ENCODE measurements around the gene RREB1.

Gene RREB1, protein sequence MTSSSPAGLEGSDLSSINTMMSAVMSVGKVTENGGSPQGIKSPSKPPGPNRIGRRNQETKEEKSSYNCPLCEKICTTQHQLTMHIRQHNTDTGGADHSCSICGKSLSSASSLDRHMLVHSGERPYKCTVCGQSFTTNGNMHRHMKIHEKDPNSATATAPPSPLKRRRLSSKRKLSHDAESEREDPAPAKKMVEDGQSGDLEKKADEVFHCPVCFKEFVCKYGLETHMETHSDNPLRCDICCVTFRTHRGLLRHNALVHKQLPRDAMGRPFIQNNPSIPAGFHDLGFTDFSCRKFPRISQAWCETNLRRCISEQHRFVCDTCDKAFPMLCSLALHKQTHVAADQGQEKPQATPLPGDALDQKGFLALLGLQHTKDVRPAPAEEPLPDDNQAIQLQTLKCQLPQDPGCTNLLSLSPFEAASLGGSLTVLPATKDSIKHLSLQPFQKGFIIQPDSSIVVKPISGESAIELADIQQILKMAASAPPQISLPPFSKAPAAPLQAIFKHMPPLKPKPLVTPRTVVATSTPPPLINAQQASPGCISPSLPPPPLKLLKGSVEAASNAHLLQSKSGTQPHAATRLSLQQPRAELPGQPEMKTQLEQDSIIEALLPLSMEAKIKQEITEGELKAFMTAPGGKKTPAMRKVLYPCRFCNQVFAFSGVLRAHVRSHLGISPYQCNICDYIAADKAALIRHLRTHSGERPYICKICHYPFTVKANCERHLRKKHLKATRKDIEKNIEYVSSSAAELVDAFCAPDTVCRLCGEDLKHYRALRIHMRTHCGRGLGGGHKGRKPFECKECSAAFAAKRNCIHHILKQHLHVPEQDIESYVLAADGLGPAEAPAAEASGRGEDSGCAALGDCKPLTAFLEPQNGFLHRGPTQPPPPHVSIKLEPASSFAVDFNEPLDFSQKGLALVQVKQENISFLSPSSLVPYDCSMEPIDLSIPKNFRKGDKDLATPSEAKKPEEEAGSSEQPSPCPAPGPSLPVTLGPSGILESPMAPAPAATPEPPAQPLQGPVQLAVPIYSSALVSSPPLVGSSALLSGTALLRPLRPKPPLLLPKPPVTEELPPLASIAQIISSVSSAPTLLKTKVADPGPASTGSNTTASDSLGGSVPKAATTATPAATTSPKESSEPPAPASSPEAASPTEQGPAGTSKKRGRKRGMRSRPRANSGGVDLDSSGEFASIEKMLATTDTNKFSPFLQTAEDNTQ (N-terminal part only)

DNA sequence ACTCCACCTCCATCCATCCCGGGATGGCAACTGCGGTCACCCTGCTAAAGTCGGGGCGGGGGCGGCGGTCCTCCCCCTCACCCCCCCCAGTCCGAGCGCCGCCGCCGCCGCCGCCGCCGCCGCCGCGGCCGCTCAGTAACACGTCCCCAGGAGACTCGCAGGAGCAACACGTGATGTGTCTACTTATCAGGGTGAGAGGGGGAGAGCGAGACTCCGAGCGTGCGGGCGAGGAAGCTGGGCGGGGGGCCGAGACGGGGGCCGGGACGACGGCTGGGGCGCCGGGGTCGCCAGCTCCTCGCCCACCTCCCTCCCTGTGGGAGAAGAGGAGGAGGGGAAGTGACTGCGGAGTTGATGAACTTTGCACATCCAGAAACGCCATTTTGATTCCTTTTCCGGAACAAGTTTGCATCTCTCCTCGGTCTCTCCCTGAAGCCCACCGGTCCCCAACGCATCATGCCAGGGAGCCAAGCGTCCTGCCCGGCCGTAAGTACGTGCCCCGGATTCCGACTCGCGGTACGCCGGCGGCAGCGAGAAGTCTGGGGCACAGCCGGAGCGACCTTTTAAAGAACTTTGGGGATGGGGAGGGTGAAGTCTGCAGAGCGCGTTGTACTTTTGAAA, at the start of gene RREB1:
TSS of gene RREB1 (plus strand) at position 384 of the 618 bp plus-strand sequence. CDS start 73,951 bp downstream, outside the sequence.
- peak; percentile 24 to 76 for DNase-seq

DNA sequence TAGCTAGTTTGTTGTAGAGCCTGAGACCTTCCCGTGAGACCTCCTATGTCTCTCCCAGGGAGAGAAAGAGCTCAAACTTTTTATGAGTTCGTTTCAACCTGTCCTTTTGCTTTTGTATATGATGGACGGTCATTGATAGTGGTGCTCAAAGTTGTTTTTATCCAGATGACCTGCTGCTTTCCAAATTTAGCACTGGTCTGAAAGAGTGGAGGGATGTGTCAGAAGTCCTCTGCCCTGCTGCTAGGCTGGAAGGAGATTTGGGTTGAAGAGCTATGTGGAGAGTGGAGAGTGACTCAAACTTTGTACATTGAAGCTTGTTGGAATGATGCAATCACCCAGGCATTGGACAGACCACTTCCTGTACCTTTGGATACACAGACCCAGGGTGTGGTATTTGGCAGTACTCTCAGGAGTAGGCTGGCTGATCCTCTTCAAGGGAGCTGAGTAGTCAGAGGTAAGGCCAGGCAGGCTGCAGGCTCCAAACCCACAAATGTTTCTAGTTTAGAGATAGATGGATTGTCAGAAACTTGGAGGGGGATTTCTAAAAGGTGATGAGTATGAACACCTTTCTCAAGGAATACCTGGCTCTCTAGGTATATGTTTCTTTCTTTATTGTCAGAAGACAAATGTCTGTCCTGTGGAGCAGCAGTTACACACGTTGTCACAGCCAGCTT, 49.4 kb upstream of the RREB1 start:
- peak in 1 of 2 donors; percentile 67 for DNase-seq

GRCh38 chr6:7060769-7061516, 46.8 kb upstream of the RREB1 start:
- no peak for DNase-seq

DNA sequence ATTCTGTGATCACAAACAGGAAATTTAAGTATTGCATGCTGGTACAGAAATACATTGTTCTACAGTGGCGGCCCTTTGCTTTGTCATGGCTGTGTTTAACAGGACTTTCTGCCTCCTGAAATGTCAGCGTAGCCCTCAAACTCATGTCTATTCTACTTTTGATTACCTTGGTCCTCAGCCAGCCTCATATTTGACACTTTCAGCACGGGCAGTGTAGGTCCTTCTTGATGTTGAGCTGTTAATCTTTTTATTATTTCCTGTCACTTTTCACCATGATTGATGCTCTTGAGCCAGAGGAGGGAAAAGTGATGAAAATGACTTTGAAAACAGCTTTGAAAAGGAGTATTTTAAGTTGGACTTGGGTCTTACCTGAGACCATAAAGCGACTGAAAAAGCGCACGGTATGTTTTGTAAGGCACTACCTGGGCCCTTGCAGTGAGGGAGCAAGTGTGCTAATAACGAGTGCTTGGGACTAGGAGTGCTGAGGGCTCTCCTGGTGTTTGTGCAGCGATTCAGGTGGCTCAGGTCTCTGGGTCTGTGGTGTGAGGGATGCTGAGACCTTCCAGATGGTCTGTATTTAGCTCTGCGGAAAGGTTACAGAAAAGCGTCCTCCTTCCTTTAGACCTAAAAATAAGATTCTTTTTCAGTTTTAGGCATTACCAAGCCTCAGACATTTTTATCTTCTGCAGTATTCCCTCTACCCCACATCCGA, 45.2 kb upstream of the RREB1 start:
- no peak for DNase-seq

- no peak for DNase-seq
Observed at GRCh38 chr6:7067305-7067704, 40.5 kb upstream of the RREB1 start.

DNA sequence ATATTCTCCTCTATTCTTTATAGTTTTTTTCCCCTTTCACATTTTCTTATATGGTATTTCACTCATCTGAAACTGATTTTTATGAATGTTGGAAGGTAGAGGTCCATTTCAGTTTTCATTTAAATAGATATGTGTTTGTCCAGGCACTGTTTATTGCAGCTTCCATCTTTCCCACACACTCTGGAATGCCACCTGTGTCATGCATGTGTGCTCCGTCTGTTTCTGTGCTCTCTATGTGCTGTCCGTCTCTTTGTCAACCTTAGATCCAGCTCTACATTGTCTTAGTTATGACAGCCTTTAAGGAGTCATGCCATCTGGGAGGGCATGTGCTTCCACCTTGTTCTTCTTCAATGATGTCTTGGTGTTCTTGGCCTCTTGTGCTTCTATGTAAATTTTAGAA, 36.4 kb upstream of the RREB1 start:
- no peak for DNase-seq

DNA sequence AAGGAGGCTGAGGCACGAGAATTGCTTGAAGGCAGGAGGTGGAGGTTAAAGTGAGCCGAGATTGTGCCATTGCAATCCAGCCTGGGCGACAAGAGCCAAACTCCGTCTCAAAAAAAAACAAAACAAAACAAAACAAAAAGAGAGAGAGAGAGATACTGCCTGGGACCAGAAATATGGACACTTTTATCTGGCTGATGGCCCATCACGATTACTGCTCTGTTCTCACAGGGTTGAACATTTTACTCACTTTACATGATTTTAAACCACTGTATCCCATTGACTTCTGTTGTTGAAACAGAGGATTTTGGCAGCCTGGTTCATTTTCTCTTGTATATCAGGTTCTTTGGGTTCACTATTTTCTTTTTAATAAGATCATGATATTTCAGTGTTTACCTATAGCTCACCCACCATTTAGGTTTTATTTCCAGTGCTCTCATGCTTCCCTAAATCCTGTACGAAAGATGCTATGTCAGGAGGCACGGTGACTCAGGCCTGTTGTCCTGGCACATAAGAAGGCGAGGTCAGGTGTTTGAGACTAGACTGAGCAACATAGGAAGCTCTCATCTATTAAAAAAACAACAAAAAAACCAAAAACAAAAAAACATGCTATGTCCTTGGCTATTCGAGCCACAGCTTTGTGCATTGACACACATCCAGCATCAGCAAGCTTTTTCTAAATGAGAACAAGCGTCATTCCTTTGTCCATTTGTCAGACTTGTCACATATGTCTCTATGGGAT, 34.5 kb upstream of the RREB1 start:
- no peak for DNase-seq

- peak in 1 of 2 donors; percentile 73 for DNase-seq
Observed at GRCh38 chr6:7073821-7074525, 33.8 kb upstream of the RREB1 start.

- no peak for DNase-seq
Observed at GRCh38 chr6:7074870-7075269, 32.9 kb upstream of the RREB1 start.

DNA sequence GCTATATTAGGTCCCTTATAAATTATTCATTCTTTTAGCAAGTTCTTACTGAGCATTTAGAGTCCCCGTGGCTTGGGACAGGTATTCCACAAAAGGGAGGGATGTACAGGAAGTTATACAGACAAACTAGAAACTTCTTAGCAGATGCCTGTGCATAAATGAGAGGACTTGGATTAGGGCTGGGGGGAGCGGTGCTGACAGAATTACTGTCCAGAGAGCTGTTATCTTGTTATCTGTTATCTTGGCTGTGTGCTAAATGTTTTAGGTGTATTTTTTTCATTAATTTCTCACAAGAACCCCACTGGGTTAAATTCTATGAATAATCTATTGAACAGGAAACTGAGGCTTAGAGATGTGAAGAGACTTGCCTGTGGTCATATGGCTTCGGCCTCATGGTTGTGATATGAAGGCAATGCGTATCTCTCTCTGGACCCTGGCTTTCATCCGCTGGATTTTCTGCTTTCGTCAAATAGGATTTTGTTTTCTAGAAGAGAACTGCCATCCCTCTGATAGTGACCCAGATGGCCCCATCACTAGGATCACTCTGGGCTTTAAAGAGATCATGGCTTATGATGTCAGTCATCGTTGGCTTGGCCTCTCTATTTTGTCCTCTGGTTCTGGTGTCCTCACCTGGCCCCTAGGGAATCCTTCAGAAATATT, 32.3 kb upstream of the RREB1 start:
- no peak for DNase-seq

DNA sequence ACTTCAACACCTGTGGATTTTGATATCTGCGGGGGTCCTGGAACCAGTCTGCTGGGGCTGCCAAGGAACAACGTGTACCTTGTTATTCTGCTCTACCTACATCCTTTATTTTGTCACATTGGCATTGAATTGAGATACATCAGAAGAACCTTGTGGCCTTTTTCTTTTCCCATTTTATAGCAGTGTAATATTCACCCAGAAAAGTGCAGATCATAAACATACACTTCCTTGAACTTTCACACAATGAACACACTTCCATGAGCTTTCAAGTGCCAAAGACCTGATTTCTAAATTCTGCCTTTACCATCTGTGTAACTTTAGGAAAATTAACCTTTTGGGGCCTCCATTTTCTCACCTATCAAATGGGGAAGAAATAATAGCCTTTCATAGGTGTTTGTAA, 29.9 kb upstream of the RREB1 start:
- DNase-seq, result no peak

DNA sequence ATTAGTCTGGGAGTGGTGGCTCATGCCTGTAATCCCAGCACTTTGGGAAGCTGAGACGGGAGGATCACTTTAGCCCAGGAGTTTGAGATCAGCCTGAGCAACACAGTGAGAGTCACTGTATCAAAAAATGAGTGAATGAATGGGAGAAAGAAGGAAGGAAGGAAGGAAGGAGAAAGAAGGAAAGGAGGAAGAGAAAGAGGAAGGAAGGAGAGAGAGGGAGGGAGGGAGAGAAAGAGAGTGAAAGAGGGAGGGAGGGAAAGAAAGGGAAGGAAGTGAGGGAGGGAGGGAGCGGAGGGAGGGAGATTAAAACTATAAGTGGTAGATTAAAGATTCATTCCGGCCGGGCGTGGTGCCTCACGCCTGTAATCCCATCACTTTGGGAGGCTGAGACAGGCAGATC, 28.9 kb upstream of the RREB1 start:
- DNase-seq, result no peak

DNA sequence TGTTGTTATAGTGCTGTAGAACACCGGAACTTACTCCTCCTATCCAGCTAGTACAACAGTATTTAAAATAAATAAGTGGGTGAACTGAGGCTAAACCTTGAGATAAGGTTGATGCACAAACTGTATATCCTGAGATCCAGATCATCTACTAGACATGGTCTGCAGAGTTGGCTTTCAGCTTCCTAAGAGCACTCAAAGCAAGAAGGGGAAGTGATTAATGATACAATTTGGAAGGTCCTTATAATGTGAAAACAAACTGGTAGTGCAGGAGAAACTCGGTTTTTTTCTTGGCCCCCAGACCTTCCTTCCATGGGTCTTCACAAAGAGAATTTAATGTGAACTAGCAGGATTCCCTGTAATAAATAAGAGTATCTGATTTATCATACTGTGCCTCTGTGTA, 27.4 kb upstream of the RREB1 start:
- DNase-seq, result peak in 1 of 2 donors; percentile 34

GRCh38 chr6:7085911-7086310, 21.9 kb upstream of the RREB1 start:
- no peak for DNase-seq

DNA sequence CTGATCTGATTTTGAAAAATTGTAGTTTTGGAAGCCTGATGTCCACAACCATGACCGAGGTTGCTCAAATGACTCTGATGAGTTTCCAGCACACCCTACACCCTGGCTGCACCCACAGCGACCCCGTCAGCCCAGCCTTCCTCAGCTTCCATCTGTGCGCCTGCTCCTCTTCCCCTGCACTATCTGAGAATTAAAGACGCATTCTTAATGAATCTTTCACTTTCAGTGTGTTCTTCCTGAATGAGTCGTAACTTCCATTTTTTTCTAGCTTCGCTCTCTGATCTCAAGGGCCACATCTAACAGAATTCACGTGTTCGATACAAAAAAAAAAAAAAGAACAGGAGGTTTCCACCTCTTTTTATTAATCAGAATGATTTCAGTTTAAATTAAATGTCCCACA, 21.3 kb upstream of the RREB1 start:
- DNase-seq, result peak in 1 of 2 donors; percentile 89

- no peak for DNase-seq
Observed at GRCh38 chr6:7087066-7087465, 20.7 kb upstream of the RREB1 start.

- no peak for DNase-seq
Observed at GRCh38 chr6:7087491-7087979, 20.2 kb upstream of the RREB1 start.

DNA sequence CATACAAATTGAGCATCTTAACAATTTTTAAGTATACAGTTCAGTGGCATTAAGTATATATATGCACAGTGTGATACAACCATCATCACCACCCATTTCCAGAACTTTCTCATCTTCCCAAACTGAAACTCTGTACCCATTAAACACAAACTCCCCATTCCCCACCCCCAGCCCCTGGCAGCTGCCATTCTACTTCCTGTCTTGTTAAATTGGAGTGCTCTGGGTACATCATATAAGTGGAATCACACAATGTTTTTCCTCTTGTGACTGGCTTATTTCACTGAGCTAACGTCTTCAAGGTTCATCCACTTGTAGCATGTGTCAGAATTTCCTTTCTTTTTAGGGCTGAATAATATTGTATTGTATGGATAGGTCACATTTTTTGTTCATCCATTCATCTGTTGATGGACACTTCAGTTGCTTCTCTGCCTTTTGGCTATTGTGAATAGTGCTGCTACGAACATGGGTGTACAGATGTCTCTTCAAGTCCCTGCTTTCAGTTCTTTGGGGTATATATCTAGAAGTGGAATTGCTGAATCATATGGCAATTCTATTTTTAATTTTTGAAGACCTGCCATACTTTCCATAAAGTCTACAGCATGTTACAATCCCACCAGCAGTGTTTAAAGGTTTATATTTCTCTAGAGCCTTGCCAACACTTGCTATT, 19.6 kb upstream of the RREB1 start:
- peak in 1 of 2 donors; percentile 63 for DNase-seq
